ENCODE results near the gene C1orf226.
"Not testable (repeated sequence)": the region's sequence is repeated elsewhere in the genome, so short reads cannot be mapped to it uniquely, and the experiment has no call there.

C1orf226 gene

GRCh38 chr1:162420120-162420519 lies 38.6 kb downstream of the C1orf226 start:
- no peak for DNase-seq (ENCODE audit: low spot score)
- no peak for TF ChIP-seq CTCF (IDR thresholded peaks at IDR 0.05; ENCODE audit: borderline replicate concordance, control extremely low read depth, extremely low read depth, insufficient read depth, missing control alignments)
- in situ Hi-C loops (cut with MboI; ENCODE audit: low sequenced_read_pairs, unreplicated experiment), result no loop called here

GRCh38 chr1:162421258-162422164 lies 40.0 kb downstream of the C1orf226 start:
- DNase-seq (ENCODE audit: low spot score), result no peak
- in situ Hi-C loops (cut with MboI; ENCODE audit: low sequenced_read_pairs, unreplicated experiment), result no loop called here
- no peak for TF ChIP-seq CTCF (IDR thresholded peaks at IDR 0.05; ENCODE audit: borderline replicate concordance, control extremely low read depth, extremely low read depth, insufficient read depth, missing control alignments)

GRCh38 chr1:162422662-162423375 lies 41.3 kb downstream of the C1orf226 start:
- no peak for TF ChIP-seq CTCF (IDR thresholded peaks at IDR 0.05; ENCODE audit: borderline replicate concordance, control extremely low read depth, extremely low read depth, insufficient read depth, missing control alignments)
- DNase-seq (ENCODE audit: low spot score), result no peak
- in situ Hi-C loops (cut with MboI; ENCODE audit: low sequenced_read_pairs, unreplicated experiment), result no loop called here

GRCh38 chr1:162430583-162430982 lies 49.1 kb downstream of the C1orf226 start:
- TF ChIP-seq CTCF (IDR thresholded peaks at IDR 0.05; ENCODE audit: borderline replicate concordance, control extremely low read depth, extremely low read depth, insufficient read depth, missing control alignments), result no peak
- DNase-seq (ENCODE audit: low spot score), result no peak
- in situ Hi-C loops (cut with MboI; ENCODE audit: low sequenced_read_pairs, unreplicated experiment), result no loop called here

- in situ Hi-C loops (cut with MboI; ENCODE audit: low sequenced_read_pairs, unreplicated experiment), result not testable (repeated sequence)
Measured at GRCh38 chr1:162432977-162433713, 51.6 kb downstream of the C1orf226 start.

More at GRCh38 chr1:162432977-162433713, 51.6 kb downstream of the C1orf226 start:
- DNase-seq (ENCODE audit: low spot score), result not testable (repeated sequence)

Data from GM13976 (cell line).